Right ventricle myocardium superior (tissue), 1 donor: ENCODE measurements around the gene CETP. TPM values are rescaled to one million over a fixed set of nuclear protein-coding genes. Genes with fewer than 3 reads are reported as not detected.
A peak's percentile ranks its signal among the peaks of the same experiment; 100 is the strongest.
"Not testable (repeated sequence)": the region's sequence is repeated elsewhere in the genome, so short reads cannot be mapped to it uniquely, and the experiment has no call there.

Experiments used
- ATAC-seq: fragments of 200-7000 bp; cut with Tn5 transposase; one replicate; pipeline ENCODE4 v1.9.1; 2020; ENCODE audit warnings: mild to moderate bottlenecking; ENCODE audit not compliant: poor library complexity
- DNase-seq: peaks from one replicate; pipeline ENCODE4 v3.0.0-alpha.2; 2020
- intact Hi-C: fragments of 100-400 bp; cut with DNase I; formaldehyde crosslinking; loops from one replicate; pipeline ENCODE4 v1.11.2; 2022
- total RNA-seq: library from RNA; stranded (reverse); fragmentation: NEBNext Ultra II Directional; extraction: Animal tissue kit (Norgen Biotek cat#: 25700); gene quantifications from one replicate; pipeline ENCODE4 v1.2.1, GENCODE V29; 2021
- donor health status: DM: no; HTN: yes; CAD: no; lungs with severe emphysema.

The CETP gene
- total RNA-seq, 1 donor from 2014 or later, result 0.24 TPM

DNA sequence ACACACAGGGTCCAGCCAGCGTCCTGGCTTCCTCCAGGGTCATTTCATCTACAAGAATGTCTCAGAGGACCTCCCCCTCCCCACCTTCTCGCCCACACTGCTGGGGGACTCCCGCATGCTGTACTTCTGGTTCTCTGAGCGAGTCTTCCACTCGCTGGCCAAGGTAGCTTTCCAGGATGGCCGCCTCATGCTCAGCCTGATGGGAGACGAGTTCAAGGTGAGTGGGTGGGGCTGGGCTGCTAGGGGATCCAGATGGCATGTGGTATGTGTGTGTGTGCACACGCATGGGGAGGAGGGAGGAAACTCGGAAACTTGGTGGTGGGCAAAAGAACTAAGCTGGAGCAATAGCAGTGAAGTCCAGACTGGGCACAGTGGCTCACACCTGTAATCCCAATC lies 11.5 kb downstream of the CETP start:
- intact Hi-C loops, result no loop called here
- no peak for ATAC-seq
- DNase-seq, result no peak

DNA sequence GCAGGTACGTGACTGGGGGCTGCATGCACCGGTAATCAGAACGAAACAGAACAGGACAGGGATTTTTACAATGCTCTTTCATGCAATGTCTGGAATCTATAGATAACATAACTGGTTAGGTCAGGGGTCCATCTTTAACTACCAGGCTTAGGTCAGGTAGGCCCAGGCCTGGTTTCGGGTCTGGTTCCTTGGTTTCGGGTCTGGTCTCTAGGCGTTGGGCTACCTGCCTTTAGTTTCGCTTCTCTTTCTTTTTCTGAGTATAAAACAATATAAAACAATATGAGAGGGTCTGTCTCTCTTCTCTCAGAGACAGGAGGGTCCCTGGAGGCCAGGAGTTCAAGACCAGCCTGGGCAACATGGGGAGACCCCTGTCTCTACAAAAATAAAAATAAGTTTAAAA lies 12.1 kb downstream of the CETP start:
- intact Hi-C loops, DNase-seq, ATAC-seq: not testable (repeated sequence)

DNA sequence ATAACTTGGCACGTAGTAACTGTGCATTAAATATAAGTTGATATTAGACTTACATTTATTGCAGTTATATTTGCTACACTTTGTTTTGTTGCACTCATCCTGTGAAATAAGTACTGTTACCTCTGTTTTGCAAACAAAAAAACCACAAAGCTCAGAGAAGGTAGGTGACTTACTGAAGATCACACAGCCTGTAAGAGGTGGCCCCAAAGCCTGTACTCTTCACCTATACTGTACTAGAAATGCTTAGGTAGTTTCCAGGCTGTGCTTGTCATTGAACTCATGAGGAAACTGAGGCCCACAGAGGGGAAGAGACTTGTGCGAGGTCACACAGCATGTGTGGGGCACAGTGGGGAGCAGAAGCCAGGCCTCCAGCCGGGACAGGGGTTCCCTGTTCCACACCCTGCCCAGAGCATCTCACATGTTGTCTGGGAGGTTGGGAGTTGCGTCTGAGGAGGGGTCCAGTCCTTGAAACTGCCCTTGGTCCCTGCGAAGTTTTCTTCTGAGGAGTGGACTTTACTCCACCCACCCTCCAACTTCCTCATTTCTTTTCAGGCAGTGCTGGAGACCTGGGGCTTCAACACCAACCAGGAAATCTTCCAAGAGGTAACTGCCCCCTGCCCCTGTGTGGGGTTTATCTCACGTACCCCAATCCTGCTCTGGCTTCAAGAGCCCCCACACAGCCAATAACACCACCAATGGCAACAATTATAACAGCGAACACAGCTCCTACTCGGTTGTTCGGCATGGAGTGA lies 13.0 kb downstream of the CETP start:
- DNase-seq (no peak), ATAC-seq (no peak)
- intact Hi-C loops, result no loop called here

DNA sequence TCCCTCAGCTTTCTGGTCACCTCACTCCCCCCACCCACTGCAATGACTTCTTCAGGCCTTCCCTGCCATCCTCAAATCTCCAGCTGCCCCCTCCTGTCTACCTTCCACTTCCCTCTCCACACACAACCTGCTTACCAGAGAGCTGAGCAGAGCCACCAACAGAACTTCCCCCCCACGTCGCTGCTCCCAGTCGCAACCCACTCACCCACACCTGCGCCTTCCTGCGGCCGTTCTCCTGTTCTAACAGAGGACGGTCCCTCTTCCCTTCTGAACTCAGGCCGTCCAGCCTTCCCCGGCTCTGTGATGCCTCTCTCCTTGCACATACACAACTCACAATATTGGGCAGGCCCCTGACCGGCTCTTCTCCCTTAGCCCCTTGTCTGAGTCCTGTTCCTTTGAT lies 14.0 kb downstream of the CETP start:
- DNase-seq, result no peak
- intact Hi-C loops, result no loop called here
- ATAC-seq, result no peak

DNA sequence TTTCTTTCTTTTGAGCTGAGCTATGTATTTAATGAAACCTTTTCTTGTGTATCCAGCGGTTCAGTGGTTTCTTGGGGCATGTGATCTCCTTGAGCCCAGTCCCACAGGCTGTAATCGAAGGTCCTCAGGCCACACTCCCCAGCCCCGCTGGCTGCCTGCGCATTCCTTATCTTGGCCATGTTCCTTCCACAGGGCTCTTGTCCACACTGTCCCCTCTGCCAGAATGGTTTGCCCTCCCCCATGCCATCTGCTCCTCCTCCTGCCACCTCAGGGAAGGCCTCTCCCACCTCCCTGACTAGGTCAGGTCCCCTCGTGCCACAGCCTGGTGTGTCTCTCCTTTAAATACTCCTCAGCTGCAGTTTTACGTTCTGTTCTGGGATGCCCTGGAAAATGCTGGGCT lies 15.5 kb downstream of the CETP start:
- DNase-seq (no peak), ATAC-seq (no peak)
- intact Hi-C loops, result no loop called here

DNA sequence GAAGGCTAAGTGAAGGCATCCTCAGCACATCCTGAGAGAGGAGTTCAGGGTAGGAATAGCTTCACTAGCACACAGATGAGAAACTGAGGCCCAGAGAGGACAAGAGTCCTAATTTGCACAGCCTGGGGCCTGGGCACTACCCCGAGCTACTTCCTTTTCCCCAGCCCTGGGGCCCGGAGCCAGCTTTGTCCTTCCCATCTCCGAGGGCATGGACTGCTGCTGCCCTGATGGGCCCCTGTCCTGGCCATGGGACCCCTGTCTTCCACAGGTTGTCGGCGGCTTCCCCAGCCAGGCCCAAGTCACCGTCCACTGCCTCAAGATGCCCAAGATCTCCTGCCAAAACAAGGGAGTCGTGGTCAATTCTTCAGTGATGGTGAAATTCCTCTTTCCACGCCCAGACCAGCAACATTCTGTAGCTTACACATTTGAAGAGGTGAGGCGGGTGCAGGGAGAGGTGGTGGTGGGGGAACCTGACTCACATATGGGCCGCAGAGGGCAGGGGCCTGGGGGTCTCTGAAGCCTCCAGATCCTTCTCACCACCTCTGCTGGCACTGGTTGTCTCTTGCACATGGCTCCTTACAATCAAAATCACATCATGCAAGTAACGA lies 16.2 kb downstream of the CETP start:
- ATAC-seq, result no peak
- no peak for DNase-seq
- intact Hi-C loops, result no loop called here

DNA sequence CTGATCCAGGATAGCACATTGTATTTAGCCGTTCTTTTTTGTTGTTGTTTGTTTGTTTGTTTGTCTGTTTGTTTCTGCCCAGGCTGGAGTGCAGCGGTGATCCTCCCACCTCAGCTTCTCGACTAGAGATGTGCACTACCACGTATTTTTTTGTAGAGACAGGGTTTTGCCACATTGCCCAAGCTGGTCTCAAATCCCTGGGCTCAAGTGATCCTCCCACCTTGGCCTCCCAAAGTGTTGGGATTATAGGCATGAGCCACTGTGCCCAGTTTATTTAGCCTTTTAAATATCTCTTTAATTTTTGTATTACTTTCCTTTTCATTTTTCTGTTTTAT lies 18.4 kb downstream of the CETP start:
- ATAC-seq (no peak), DNase-seq (no peak)
- intact Hi-C loops, result no loop called here

DNA sequence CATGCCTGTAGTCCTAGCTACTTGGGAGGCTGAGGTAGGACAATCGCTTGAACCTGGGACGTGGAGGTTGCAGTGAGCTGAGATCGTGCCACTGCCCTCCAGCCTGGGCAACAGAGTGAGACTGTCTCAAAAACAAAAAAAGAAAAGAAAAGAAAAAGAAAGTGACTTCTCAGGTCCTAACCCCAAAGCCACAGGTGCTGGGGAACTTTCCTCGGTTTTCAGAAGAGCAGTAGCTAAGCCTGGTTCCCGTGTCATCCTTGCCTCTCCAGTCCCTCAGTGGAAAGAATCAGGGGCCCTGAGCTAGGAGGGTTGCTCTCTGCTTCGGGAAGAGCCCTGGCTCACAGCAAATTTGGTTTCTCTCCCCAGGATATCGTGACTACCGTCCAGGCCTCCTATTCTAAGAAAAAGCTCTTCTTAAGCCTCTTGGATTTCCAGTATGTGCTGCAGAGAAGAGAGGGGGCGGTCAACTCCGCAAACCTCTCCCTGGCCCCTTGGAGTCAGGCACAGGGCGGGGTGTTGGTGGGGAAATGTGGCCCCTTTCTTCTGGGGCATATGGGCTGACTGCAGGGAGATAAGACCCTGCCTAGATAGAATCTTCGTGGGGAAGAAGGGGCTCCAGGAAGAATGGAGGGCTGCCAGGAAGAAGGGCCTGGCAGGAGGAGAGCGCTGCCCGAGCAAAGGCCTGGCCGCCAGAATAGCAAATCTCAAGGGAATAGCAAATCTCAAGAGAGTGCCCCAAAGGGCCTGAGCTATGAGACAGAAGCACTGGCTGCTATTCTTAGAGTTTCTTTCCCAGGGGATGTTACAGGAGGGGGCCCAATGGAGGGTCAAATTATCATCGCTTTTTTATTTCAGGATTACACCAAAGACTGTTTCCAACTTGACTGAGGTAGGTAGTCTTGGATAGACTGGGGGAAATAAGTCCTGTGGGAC lies 19.3 kb downstream of the CETP start:
- no peak for ATAC-seq

DNA sequence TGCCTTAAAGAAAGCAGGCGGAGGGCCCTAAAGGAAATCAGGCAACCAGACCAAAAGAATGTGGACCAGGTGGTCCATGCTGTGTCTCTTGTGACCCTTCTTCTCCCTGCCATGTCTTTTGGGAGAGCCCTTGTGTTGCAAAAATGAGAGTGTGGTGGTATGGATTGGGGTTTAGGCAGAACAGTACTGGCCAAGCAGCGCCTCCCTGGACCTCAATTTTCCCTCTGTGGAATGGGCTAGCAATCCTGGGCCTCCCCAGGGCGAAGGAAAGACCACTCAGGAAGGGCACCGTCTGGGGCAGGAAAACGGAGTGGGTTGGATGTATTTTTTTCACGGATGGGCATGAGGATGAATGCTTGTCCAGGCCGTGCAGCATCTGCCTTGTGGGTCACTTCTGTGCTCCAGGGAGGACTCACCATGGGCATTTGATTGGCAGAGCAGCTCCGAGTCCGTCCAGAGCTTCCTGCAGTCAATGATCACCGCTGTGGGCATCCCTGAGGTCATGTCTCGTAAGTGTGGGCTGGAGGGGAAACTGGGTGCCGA lies 20.1 kb downstream of the CETP start:
- DNase-seq, result no peak
- intact Hi-C loops, result no loop called here
- no peak for ATAC-seq

More for the DNA sequence above, 19.3 kb downstream of the CETP start:
- no peak for DNase-seq
- intact Hi-C loops, result no loop called here

DNA sequence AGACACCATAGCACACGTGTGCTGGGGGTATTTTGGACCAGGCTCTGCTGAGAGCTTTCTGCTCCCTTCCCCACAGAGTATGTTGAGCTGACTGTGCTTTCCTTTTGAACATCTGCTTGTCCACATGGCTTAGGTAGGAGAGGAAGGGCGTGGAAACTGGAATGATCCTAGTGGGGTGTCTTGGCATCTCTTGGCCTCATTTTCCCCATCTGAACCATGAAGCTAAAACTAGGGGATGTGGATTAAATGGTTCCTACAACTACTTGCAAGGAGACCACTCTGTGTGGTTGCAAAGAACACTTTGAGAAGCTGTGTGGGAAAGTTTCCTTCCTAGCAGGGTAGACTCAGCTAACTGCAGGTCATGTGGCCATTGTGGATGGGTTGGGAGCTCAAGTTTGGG lies 20.9 kb downstream of the CETP start:
- no peak for ATAC-seq
- intact Hi-C loops, result no loop called here
- DNase-seq, result no peak

DNA sequence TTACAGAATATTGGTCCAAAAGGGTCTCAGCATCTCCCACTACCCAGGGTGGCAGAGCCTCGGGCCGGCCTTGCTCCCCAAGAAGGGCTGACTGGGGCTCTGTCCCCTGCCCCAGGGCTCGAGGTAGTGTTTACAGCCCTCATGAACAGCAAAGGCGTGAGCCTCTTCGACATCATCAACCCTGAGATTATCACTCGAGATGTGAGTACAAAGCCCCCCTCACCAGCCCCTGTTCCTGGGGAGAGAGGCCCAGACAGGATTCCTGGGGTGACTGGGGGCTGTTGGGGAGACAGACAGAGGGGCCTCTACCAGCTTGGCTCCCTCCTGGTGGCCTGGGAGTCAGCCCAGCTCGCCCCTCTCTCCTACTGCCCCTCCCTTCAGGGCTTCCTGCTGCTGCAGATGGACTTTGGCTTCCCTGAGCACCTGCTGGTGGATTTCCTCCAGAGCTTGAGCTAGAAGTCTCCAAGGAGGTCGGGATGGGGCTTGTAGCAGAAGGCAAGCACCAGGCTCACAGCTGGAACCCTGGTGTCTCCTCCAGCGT lies 21.5 kb downstream of the CETP start:
- ATAC-seq (no peak), DNase-seq (no peak)
- intact Hi-C loops, result no loop called here

DNA sequence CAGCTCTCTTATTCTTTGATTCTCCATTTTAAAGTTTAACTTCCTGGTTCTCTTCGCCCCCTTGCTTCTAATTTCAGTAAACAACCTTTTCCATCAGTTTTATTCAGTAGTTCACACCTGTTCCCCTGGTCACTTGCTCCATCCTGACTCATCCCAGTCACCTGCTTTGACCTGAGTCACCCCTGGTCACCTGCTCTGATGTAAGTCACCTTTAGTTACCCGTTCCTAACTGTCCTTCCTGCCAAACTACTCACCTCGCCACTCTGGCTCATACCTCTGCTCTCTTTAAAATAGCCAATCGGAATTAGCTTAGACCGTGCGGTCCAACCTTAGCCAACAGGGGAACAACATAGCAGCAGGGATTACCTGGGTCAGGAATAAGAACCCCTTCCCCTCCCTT lies 22.9 kb downstream of the CETP start:
- no peak for ATAC-seq
- no peak for DNase-seq
- intact Hi-C loops, result no loop called here

DNA sequence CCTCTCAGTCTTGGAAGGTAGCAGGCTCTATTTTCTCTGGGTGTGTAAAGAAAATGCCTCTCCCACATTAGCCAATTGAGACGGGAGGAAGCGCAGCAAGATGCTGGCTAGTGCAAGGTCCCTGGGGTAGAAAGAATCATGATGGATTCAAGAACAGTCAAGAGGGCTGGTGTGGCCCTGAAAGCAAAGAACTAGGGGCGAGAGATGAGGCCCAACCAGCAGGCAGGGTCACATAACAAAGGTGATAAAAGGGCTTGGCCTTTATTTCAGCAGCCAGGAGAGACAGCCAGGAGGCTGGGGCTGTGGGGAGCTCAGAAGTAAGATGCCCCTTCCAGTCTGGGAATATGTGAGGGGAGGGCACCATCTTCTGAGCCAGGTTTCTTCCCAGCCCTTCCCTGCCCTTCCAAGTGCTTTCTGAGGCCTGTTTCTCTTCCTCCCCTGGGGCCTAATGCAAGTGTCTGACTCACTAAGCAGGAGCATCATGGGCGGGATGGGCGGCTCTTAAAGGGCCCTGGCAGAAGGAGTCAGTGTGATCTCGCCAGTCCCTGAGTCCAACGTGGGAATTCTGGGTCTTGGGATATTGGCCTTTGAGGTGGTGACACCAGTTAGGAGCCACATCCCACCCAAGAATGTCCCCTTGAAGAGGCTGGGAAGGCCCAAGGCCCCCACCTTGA lies 23.7 kb downstream of the CETP start:
- peak; percentile 80 for DNase-seq
- peak; percentile 32 for ATAC-seq
- intact Hi-C loops, result no loop called here

DNA sequence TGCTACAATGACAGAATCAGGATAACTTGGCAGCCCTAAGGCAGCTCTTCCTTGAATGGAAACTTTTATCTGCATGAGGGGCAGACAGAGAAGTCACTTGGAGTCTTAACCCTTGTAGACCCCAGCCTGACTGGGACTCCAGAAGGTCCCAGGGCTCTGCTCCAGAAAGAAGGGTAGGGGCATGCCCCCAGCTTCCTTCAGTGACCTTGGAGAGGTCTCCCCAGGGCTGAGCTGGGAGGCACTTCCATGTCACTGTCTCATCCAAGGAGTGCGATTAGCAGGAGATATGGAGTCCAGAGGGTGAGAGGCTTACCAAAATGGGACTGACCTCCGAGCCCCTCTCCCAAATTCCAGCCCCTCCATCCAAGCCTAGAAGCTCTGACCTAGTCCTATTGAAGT lies 24.2 kb downstream of the CETP start:
- intact Hi-C loops, result no loop called here
- DNase-seq (no peak), ATAC-seq (no peak)

DNA sequence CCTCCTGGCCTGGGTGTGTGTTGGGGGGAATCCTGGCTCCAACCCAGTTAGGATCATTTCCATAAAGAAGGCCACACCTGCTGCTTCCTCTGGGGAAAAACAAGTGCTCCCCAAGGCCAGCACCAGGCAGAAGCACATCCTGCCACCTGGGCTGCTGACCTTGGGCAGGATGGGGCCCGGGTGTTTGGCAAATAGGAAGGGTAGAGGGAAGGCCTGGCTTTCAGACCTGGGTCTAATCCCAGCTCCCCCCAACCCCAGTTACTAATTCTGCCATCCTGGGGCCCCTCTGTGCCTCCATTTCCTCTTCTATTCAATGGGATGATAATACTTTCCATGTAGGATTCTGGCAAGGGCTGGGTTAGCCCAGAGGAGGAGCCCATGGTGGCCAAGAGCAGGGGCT lies 24.6 kb downstream of the CETP start:
- intact Hi-C loops, result no loop called here
- ATAC-seq, result no peak

DNA sequence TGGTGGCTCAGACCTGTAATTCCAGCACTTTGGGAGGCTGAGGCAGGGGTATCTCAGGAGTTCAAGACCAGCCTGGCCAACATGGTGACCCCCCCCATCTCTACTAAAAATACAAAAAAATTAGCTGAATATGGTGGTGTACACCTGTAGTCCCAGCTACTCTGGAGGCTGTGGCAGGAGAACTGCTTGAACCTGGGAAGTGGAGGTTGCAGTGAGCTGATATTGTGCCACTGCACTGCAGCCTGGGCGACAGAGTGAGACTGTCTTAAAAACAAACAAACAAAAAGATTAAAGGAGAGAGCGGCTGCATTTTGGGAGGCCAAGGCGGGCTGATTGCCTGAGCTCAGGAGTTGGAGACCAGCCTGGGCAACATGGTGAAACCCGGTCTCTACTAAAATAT lies 25.2 kb downstream of the CETP start:
- DNase-seq, ATAC-seq, intact Hi-C loops: not testable (repeated sequence)

More for the DNA sequence above, 24.6 kb downstream of the CETP start:
- DNase-seq, result no peak

DNA sequence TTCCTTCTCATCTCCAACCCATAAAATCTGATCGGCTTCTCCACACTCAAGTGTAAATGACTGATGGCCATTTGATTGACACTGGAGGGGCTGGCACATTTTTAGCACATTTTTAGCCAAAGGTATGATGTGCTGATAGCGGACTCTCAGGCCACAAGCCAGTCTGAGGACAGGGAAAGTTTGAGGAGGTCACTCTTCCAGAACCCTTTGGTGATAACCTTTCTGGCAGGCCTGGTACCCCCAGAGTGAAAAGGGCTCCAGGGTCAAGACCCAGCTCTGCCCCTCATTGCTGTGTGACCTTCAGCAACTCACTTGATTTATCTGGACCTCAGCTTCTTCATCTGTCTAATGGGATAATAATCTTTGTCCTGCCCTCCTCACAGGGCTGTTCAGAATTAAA lies 25.9 kb downstream of the CETP start:
- intact Hi-C loops, result no loop called here

DNA sequence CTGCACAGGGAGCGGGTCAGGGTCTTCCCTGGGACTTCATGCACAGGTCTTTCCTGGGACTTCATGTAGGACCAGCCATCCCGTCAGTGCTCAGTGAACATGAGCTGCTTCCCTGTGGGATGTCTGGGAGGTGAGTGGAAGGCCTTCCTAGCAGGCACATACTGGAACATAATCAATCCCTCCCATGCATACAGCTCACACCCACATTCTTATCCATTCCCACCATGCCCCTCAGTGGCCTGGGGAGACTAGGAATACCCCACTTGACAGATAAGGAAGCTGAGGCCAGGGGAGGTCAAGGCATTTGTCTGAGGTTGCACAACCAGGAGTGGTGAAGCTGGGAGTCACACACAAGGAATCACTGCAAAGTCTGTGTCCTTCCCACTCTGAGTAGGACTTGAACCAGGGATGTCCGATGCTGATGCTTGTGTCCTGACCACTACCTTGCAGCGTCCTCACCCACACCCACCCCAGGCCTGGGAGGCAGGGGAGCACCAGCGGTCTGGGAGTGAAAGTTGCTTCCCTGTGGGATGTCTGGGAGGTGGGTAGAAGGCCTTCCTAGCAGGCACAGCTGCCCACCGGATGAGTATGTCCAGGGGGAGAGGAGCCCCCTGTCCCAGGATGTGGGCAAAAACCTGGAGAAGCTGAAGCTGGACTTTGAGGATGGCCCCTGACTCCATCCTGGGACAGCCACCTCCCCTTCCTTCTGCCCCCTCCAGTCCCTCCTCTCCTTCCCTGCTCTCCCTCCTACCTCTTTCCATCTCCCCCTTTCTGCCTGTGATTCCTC lies 26.6 kb downstream of the CETP start:
- no peak for DNase-seq
- intact Hi-C loops, result no loop called here
- ATAC-seq, result no peak

More for the DNA sequence above, 25.9 kb downstream of the CETP start:
- no peak for DNase-seq
- ATAC-seq, result no peak
